Stimulated activated CD4-positive, alpha-beta T cell treated with anti-CD3 and anti-CD28 coated beads, Interleukin-12 subunit alpha, Interleukin-12 subunit beta, amount 100 ng/mL, for 48 hours (primary cell): Measurements from ENCODE around the gene PPP1R16B.

Source experiments
- DNase-seq, 3 donors: peaks; one replicate each; pipeline ENCODE4 v3.0.0-alpha.2; 2020; ENCODE audit warnings: low read depth in 2 of 3, low spot score in 1 of 3

Gene PPP1R16B

DNA sequence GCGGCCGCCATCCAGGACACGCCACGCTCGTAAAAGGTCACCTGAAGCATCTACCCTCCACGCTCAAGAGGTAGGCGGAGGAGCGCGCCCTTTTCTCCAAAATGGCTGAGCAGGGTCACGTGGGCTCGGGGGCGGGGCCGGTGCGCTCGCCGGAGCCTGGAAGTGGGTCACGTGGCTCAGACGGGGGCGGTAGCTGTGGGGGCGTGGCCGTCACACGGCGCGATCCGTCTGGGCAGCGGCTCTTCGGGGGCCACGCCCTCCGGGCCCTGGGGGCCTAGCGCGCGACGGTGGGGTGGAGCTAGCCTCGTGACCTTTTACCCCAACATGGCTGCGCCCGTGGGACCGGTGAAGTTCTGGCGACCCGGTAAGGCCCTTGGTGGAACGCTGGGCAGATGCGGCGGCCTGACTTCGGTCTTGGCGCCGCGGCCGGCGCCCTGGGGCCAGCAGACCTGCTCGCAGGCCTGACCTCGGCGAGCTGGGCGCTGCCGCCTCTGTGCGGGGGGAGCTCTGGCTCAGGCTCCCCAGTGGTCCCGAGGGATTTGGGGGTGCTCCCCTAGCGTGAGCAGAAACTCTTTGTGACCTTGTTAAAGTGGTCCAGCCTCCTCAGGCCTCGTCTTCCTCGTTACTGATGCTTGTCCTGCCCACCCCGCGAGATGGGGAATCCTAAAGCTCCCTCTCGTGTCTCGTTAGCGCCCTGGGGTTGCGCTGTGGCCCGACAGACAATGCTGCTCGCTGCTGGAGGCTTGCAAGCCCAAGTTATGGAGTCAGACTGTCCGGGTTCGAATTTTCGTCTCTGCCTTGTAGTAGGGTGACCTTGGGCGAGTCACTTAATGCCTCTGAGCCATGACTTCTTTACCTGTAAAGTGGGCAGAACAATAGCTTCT lies 156.8 kb downstream of the PPP1R16B start, which contains the start of gene DHX35:
Gene DHX35, plus strand, starts transcription at position 301 of the 884 bp plus-strand sequence. Its CDS starts 24 bp downstream, at position 325.
- peak; percentile 96 to 99 (median 97) for DNase-seq

GRCh38 chr20:38962928-38963401 lies 157.5 kb downstream of the PPP1R16B start:
- no peak for DNase-seq

DNA sequence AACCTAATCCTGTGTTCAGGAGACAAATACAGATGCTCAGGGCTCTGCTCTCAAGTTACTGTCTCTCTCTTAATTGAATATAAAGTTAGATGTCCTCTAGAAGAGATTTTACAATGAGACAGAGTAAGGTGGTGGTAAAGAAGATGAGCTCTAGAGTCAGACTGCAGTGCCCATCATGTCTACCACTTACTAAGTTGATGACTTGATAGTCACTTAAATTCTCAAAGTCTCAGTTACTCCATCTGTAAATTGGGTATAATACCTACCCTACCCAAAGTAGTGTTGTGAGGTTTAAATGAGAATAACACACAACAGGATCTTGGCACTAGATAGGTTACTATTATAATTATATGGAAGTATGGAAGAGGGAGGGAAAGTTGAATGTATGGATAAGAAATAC lies 158.2 kb downstream of the PPP1R16B start:
- DNase-seq: no peak

- DNase-seq: no peak
These were observed 159.8 kb downstream of the PPP1R16B start for GRCh38 chr20:38965264-38965663.

- no peak for DNase-seq
These were observed 162.6 kb downstream of the PPP1R16B start for GRCh38 chr20:38968090-38968489.

- no peak for DNase-seq
These were observed 164.2 kb downstream of the PPP1R16B start for GRCh38 chr20:38969708-38970107.

- DNase-seq: no peak
These were observed 164.8 kb downstream of the PPP1R16B start for GRCh38 chr20:38970302-38970701.
